Glomerular visceral epithelial cell (primary cell): ENCODE measurements around the gene CCDC167.
"Not testable (repeated sequence)": the region's sequence is repeated elsewhere in the genome, so short reads cannot be mapped to it uniquely, and the experiment has no call there.

Experiments
- DNase-seq: peaks from one replicate; pipeline ENCODE4 v3.0.0-alpha.2; 2016; ENCODE audit errors: extremely low spot score

The CCDC167 gene

DNA sequence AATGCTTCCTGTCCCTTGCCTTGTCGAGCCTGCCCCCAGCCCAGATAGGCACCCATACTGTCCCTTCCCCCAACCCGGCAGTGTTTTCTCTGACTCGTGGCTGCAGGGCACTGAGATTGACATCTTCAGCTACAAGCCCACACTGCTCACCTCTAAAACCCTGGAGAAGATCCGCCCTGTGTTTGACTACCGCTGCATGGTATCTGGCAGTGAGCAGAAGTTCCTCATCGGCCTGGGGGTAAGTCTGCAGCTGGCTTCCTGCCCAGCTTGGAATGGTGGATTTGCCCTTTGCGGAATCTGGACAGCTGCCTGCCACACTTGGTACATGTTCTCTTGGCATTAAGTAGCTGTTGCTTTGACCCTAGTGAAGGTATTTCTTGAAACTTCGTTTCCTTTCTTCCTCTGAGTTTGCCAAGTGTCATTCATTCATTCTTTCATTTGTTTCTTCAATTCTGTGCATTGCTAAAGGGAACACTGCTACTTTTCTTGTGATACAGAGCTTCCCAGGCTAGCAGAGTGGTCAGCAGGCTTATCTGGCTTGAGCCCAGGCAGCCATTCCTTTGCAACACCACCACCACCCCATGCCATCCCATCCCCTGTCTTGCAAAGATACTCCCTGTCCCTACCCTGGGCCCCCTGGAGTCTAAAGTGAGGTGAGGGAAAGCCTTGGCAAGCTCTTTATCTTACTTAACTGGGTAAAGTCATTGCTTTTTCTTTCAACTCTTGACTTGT lies 26.2 kb downstream of the CCDC167 start:
- no peak for DNase-seq

GRCh38 chr6:37467718-37468117 lies 32.0 kb downstream of the CCDC167 start:
- DNase-seq = no peak

GRCh38 chr6:37463110-37463509 lies 36.6 kb downstream of the CCDC167 start:
- no peak for DNase-seq

- no peak for DNase-seq
Observed at GRCh38 chr6:37460805-37461204, 38.9 kb downstream of the CCDC167 start.

- DNase-seq = no peak
Observed at GRCh38 chr6:37459981-37460800, 39.5 kb downstream of the CCDC167 start.

DNA sequence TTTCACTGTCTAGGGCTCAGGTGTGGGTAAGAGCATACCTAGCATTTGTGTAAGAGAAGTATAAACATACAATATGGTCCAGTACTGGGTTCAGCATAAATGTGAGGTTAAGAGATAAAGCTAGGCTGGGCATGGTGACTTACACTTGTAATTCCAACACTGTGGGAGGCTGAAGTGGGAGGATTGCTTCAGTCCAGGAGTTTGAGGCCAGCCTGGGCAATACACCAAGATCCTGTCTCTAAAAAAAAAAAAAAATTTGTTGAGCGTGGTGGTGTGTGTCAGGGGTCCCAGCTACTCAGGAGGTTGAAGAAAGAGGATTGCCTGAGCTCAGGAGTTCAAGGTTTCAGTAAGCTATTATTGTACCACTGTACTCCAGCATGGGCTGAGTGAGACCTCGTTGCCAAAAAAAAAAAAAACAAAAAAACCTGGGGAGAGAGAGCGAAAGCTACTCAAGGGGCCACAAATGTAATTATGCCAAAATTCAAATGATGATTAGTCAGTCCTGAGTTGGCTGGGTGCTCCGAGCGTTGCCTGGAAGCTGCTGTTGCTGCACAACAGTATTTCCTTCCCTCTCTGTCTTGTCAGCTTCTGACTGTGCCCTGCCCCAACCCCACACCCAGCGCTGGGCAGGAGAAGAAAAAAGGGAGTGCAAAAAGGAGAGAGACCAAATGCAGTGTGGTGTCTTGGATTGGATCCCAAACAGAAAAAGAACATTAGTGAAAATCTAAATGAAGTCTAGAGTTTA lies 42.7 kb downstream of the CCDC167 start:
- no peak for DNase-seq

- DNase-seq = no peak
Observed at GRCh38 chr6:37456126-37456525, 43.6 kb downstream of the CCDC167 start.

DNA sequence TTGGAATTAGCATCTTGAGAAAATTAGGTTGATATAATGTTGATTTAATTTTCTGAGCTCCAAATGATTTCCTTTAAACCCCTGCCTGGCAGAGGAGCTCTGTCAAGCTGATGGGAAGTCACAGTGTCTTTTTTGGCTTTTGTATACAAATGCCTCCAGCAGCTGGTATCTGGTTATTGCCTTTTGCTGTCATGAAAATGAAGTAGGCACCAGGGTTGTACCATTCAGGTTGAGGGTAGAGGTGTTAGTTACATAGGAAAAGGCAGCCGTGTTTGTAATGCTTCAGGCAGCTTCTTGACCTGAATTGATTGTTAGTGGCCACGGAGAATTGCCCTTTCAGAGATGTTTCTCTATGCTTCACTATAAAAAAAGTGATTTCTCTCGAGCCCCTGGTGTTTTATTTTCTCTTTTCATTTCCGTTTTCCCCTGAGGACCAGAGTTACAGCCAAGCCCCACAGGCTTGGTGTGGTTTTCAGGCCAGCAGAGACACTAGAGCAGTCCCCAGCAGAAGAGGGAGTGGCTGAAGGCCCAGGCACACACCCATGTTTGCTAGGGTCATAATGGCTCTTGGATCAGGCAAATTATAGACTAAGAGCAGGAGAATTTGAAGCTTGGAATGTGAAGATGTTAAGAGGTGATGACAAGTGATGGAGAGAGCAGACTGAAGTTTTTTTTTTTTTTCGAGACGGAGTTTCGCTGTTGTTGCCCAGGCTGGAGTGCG lies 45.1 kb downstream of the CCDC167 start:
- DNase-seq = no peak

DNA sequence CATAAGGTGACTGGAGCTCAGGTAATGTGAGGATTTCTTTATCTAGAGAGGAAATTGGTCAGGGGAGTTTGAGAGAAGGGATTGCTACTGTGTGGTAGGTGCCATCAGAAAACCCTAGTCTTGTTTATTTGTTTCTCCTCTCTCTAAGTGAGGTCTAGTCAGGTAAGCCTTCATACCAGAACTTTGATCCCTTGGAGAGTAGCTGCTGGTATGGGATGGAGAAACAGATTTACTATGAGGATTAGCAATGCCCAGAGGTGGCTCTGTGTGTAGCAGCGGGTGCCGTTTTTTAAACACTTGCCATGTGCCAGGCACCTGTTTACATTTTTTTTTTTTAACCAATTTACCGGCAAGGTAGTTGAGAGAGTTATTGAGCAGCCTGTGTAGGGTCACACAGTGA lies 47.2 kb downstream of the CCDC167 start:
- no peak for DNase-seq

- DNase-seq = no peak
Observed at GRCh38 chr6:37451441-37452193, 48.1 kb downstream of the CCDC167 start.

- DNase-seq = no peak
Observed at GRCh38 chr6:37449984-37450383, 49.7 kb downstream of the CCDC167 start.

- DNase-seq = not testable (repeated sequence)
Observed at GRCh38 chr6:37443216-37443542, 56.5 kb downstream of the CCDC167 start.

- no peak for DNase-seq
Observed at GRCh38 chr6:37442416-37443215, 57.1 kb downstream of the CCDC167 start.

- DNase-seq = no peak
Observed at GRCh38 chr6:37441651-37442050, 58.0 kb downstream of the CCDC167 start.

GRCh38 chr6:37438930-37439329 lies 60.8 kb downstream of the CCDC167 start:
- DNase-seq = no peak

GRCh38 chr6:37435816-37436215 lies 63.9 kb downstream of the CCDC167 start:
- no peak for DNase-seq

DNA sequence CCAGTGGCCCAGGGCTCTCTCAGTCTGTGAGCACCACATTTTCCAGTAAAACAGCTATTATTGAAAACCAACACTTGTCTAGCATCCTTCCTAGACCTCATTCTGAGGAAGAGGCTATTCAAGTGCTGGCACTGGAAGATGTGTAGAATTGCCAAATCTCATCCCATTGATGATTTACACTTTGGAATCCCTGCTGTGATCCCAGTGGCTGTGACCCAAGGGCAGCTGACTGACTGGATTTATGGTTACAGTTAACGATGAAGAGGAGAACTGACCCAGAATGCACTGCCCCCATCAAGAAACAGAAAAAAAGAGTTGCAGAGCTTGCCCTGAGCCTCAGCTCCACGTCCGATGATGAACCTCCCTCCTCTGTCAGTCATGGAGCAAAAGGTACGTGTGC lies 64.3 kb downstream of the CCDC167 start:
- no peak for DNase-seq

DNA sequence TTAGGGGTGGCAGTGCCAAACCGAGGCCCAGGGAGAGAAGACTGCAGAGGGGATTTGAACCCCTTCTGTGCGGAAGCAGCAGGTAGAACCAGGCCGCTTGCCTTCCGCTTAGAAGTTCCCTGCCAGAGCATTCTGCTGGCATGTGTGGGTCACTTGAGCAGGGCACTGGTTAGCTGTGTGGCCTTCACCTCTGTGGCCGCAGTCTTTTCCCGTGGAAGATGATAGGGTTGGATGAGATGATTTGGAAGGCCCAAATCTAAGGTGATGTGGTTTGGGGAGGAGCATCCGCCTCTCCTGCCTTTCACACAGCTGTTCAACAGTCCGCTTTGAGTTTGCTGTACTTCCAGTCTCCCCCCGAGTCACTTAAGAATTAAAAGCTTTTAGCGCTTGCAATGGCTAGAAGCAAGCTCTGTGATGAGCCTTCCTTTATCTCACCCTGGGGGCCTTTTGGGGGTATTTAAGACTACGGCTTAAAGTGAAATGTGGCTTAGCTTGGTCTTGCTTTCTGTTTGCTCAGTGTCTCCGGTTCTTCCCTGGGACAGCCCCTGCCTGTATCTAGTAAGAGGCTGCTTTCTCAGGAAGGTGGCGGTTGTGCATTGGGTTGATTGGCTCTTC lies 65.9 kb downstream of the CCDC167 start:
- peak; percentile 15 for DNase-seq
